ENCODE results near the gene KCNG2. TPM values are rescaled to one million over a fixed set of nuclear protein-coding genes. Genes with fewer than 3 reads are reported as not detected.

KCNG2 gene
- polyA plus RNA-seq, 1 donor from 2014 or later, result not detected

DNA sequence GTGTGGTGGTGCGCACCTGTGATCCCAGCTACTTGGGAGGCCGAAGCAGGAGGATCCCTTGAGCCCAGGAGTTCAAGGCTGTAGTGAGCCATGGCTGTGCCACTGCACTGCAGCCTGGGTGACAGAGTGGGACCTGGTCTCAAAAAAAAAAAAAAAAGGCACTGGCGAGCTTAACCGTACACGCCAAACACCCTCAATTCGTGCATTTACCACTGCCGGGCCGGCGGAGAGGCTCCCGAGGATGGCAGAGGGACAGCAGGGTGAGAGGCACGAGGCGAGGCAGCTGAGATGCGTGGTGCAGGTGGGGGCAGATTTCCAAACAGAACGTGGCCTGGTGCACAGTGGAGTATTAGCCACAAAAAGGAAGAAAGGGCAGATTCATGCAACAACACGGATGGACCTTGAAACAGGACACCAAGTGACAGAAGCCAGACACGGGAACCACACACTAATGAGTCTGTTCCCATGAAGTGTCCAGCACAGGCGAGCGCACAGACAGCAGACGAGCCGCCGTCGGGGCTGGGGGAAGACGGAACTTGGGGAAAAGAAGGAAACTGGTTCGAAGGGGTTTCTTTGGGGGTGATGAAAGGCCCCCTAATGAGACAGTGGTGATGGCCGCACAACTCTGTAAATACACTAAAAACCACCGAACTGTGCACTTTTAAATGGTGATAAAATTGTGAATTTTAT is 126.3 kb downstream of the KCNG2 start:
- Histone ChIP-seq H3K79me2 (replicated peaks; ENCODE audit: insufficient read depth, low read length) (peaks cover 5% of the 10 kb centered on the region), H3K9ac (ENCODE audit: low read length) (no peak overlapping the region), H3K4me2 (ENCODE audit: low read length) (no peak overlapping the region), H3K27ac (ENCODE audit: low read length) (no peak overlapping the region), H4K20me1 (ENCODE audit: insufficient read depth) (no peaks in the 10 kb centered on the region), H2AFZ (ENCODE audit: low read depth, low read length) (no peak overlapping the region), H3K36me3 (ENCODE audit: insufficient read depth, low read length) (peaks cover 9% of the 10 kb centered on the region), H3K9me2 (ENCODE audit: insufficient read depth, low read length) (no peaks in the 10 kb centered on the region), H3K27me3 (ENCODE audit: insufficient read depth, low read depth, low read length) (no peaks in the 10 kb centered on the region), H3K4me3 (ENCODE audit: low read length) (no peak overlapping the region), H3F3A (ENCODE audit: insufficient read depth, low read length, poor library complexity, severe bottlenecking) (no peaks in the 10 kb centered on the region), H3K9me3 (ENCODE audit: low read length) (peaks cover 27% of the 10 kb centered on the region)
- TF ChIP-seq, protein P1, sequence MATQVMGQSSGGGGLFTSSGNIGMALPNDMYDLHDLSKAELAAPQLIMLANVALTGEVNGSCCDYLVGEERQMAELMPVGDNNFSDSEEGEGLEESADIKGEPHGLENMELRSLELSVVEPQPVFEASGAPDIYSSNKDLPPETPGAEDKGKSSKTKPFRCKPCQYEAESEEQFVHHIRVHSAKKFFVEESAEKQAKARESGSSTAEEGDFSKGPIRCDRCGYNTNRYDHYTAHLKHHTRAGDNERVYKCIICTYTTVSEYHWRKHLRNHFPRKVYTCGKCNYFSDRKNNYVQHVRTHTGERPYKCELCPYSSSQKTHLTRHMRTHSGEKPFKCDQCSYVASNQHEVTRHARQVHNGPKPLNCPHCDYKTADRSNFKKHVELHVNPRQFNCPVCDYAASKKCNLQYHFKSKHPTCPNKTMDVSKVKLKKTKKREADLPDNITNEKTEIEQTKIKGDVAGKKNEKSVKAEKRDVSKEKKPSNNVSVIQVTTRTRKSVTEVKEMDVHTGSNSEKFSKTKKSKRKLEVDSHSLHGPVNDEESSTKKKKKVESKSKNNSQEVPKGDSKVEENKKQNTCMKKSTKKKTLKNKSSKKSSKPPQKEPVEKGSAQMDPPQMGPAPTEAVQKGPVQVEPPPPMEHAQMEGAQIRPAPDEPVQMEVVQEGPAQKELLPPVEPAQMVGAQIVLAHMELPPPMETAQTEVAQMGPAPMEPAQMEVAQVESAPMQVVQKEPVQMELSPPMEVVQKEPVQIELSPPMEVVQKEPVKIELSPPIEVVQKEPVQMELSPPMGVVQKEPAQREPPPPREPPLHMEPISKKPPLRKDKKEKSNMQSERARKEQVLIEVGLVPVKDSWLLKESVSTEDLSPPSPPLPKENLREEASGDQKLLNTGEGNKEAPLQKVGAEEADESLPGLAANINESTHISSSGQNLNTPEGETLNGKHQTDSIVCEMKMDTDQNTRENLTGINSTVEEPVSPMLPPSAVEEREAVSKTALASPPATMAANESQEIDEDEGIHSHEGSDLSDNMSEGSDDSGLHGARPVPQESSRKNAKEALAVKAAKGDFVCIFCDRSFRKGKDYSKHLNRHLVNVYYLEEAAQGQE (IDR thresholded peaks at IDR 0.05; ENCODE audit: borderline replicate concordance), result no peak
- TF ChIP-seq, protein P2, sequence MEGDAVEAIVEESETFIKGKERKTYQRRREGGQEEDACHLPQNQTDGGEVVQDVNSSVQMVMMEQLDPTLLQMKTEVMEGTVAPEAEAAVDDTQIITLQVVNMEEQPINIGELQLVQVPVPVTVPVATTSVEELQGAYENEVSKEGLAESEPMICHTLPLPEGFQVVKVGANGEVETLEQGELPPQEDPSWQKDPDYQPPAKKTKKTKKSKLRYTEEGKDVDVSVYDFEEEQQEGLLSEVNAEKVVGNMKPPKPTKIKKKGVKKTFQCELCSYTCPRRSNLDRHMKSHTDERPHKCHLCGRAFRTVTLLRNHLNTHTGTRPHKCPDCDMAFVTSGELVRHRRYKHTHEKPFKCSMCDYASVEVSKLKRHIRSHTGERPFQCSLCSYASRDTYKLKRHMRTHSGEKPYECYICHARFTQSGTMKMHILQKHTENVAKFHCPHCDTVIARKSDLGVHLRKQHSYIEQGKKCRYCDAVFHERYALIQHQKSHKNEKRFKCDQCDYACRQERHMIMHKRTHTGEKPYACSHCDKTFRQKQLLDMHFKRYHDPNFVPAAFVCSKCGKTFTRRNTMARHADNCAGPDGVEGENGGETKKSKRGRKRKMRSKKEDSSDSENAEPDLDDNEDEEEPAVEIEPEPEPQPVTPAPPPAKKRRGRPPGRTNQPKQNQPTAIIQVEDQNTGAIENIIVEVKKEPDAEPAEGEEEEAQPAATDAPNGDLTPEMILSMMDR (IDR thresholded peaks at IDR 0.05; ENCODE audit: poor library complexity, severe bottlenecking), result no peak
- TF ChIP-seq EZH2 (IDR thresholded peaks at IDR 0.05; ENCODE audit: borderline replicate concordance, insufficient read depth, low read length, poor library complexity, severe bottlenecking), result no peak

DNA sequence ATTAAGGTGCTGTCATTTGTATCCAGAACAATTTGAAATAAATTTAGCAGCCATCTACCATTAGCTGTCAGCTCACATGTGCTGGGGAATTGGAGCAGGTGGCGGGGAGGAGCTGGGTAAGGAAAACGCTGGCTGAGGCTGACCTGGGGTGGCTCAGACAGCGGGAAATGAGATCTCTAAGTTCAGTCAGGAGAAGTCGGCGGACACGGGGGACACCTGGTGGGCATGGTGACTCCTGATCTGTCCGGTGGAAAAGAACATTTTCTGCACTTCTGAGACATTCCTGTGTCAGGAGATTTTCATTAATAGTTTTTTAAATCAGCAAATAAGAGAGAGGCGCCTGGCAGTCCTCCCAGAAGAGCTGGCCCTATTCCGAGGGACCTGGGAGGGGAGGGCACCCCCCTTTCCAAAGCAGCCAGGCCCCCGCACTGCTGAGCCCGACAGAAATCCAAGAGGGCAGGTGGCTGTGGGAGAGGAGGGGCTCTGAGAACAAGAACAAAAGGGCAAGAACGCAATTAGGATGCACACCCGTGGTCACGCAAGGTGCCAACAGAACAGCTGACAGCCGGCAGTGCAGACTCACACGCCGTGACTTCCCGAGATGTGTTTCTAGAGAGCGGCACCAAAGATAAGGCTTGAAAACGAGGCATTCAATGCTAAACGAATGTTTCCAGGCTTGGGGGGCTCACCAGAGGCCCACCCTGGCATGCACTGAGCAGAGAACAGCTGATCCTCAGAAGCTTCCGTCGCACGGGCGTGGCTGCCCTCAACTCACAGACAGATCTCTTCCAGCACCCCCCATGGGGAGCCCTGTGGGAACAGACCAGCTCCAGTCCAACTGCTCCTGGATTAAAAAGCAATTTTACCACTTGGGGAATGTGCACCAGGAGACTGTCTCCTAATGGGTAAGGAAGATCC is 127.3 kb downstream of the KCNG2 start:
- Histone ChIP-seq H3K79me2 (replicated peaks; ENCODE audit: insufficient read depth, low read length) (peaks cover 6% of the 10 kb centered on the region), H4K20me1 (ENCODE audit: insufficient read depth) (no peaks in the 10 kb centered on the region), H2AFZ (ENCODE audit: low read depth, low read length) (no peak overlapping the region), H3K4me3 (ENCODE audit: low read length) (no peak overlapping the region), H3K27me3 (ENCODE audit: insufficient read depth, low read depth, low read length) (no peaks in the 10 kb centered on the region), H3K4me2 (ENCODE audit: low read length) (no peak overlapping the region), H3F3A (ENCODE audit: insufficient read depth, low read length, poor library complexity, severe bottlenecking) (no peaks in the 10 kb centered on the region), H3K9me3 (ENCODE audit: low read length) (peaks cover 27% of the 10 kb centered on the region), H3K36me3 (ENCODE audit: insufficient read depth, low read length) (peaks cover 12% of the 10 kb centered on the region), H3K9me2 (ENCODE audit: insufficient read depth, low read length) (no peaks in the 10 kb centered on the region), H3K27ac (ENCODE audit: low read length) (no peak overlapping the region), H3K9ac (ENCODE audit: low read length) (no peak overlapping the region)
- no peak for TF ChIP-seq EZH2 (IDR thresholded peaks at IDR 0.05; ENCODE audit: borderline replicate concordance, insufficient read depth, low read length, poor library complexity, severe bottlenecking)
- no peak for TF ChIP-seq EP300 (conservative IDR thresholded peaks at IDR 0.05; ENCODE audit: poor library complexity, severe bottlenecking)
- no peak for TF ChIP-seq TAF1 (IDR thresholded peaks at IDR 0.05; ENCODE audit: low read depth)
- TF ChIP-seq POLR2AphosphoS5 (IDR thresholded peaks at IDR 0.05), result no peak
- TF ChIP-seq, protein P1 (IDR thresholded peaks at IDR 0.05; ENCODE audit: borderline replicate concordance), result no peak
- TF ChIP-seq, protein P2 (IDR thresholded peaks at IDR 0.05; ENCODE audit: poor library complexity, severe bottlenecking), result no peak
- no peak for TF ChIP-seq MXI1 (conservative IDR thresholded peaks at IDR 0.05; ENCODE audit: poor library complexity, severe bottlenecking)
- no peak for TF ChIP-seq SMC3 (conservative IDR thresholded peaks at IDR 0.05; ENCODE audit: poor library complexity)
- TF ChIP-seq RAD21 (conservative IDR thresholded peaks at IDR 0.05), result no peak
